ENCODE results near the gene KIF20B.

The KIF20B gene

GRCh38 chr10:89805599-89806013 lies 104.2 kb downstream of the KIF20B start:
- Histone ChIP-seq H3K27ac (no peak overlapping the region), H3K4me2 (no peak overlapping the region), H2AFZ (ENCODE audit: low read depth) (no peak overlapping the region), H3K36me3 (ENCODE audit: insufficient read depth) (no peaks in the 10 kb centered on the region), H3K4me1 (ENCODE audit: low read depth, poor library complexity, severe bottlenecking) (no peaks in the 10 kb centered on the region), H3K27me3 (ENCODE audit: insufficient read depth, low read depth) (no peaks in the 10 kb centered on the region), H3K4me3 (IDR thresholded peaks at IDR 0.05; ENCODE audit: insufficient read depth, low read depth, low read length) (no peak overlapping the region), H4K20me1 (ENCODE audit: insufficient read depth) (no peaks in the 10 kb centered on the region), H3K79me2 (ENCODE audit: insufficient read depth, low read depth) (no peaks in the 10 kb centered on the region), H3K9ac (no peak overlapping the region)
- TF ChIP-seq CTCF (conservative IDR thresholded peaks at IDR 0.05; ENCODE audit: low read depth, low read length) = no peak

DNA sequence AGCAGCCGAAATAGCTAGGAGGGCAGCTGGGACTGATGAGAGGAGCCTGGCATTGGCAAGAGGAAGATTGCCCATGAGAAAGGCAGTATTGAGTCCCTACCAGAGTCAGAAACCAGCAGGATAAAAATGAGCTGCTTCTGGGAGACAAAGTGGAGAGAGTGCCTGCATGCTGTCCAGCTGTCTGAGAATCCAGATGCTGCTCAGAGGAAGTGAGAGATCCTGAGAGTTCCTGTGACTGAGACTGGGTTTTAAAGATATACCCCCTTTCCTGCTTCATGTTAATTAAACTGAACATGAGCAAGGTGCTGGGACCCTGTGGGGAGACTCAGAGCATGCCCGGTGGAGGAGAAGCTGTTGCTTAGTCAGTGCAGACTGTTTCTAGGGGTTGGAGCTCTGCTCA lies 107.5 kb downstream of the KIF20B start:
- Histone ChIP-seq H2AFZ (ENCODE audit: low read depth) (no peak overlapping the region), H3K4me2 (no peak overlapping the region), H3K4me1 (ENCODE audit: low read depth, poor library complexity, severe bottlenecking) (no peaks in the 10 kb centered on the region), H3K9ac (no peak overlapping the region), H4K20me1 (ENCODE audit: insufficient read depth) (no peaks in the 10 kb centered on the region), H3K79me2 (ENCODE audit: insufficient read depth, low read depth) (no peaks in the 10 kb centered on the region), H3K27ac (no peak overlapping the region), H3K36me3 (ENCODE audit: insufficient read depth) (no peaks in the 10 kb centered on the region), H3K27me3 (ENCODE audit: insufficient read depth, low read depth) (no peaks in the 10 kb centered on the region), H3K4me3 (IDR thresholded peaks at IDR 0.05; ENCODE audit: insufficient read depth, low read depth, low read length) (no peak overlapping the region)
- no peak for TF ChIP-seq CTCF (conservative IDR thresholded peaks at IDR 0.05; ENCODE audit: low read depth, low read length)

DNA sequence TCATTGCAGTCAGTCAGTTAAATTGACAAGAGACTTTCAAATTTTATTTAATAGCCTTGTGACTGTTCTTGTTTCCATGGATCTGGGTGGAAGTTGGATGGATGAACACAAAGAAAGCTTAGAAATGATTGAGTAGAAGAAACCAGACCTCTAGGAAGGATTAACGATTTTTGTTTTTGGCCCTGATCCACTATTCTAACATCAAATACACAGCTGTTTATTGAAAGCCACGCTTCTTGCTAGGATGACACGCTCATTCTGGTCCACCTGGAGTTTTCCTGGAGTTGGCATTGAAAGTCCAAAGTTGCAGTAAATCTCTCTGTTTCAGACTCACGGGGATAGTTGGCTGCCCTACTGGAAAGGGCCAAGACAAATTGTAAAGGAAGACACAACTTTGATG lies 108.4 kb downstream of the KIF20B start:
- no peaks in the 10 kb centered on the region for H4K20me1 ChIP-seq (ENCODE audit: insufficient read depth)

GRCh38 chr10:89810908-89811525 lies 109.6 kb downstream of the KIF20B start:
- Histone ChIP-seq H3K27ac (no peak overlapping the region), H3K36me3 (ENCODE audit: insufficient read depth) (no peaks in the 10 kb centered on the region), H3K79me2 (ENCODE audit: insufficient read depth, low read depth) (no peaks in the 10 kb centered on the region), H3K4me1 (ENCODE audit: low read depth, poor library complexity, severe bottlenecking) (no peaks in the 10 kb centered on the region), H3K27me3 (ENCODE audit: insufficient read depth, low read depth) (no peaks in the 10 kb centered on the region), H3K4me3 (IDR thresholded peaks at IDR 0.05; ENCODE audit: insufficient read depth, low read depth, low read length) (no peak overlapping the region), H3K9ac (no peak overlapping the region), H2AFZ (ENCODE audit: low read depth) (no peak overlapping the region), H3K4me2 (no peak overlapping the region), H4K20me1 (ENCODE audit: insufficient read depth) (no peaks in the 10 kb centered on the region)
- TF ChIP-seq CTCF (conservative IDR thresholded peaks at IDR 0.05; ENCODE audit: low read depth, low read length) = no peak

More for the DNA sequence above, 108.4 kb downstream of the KIF20B start:
- Histone ChIP-seq H3K36me3 (ENCODE audit: insufficient read depth) (no peaks in the 10 kb centered on the region), H2AFZ (ENCODE audit: low read depth) (no peak overlapping the region), H3K27me3 (ENCODE audit: insufficient read depth, low read depth) (no peaks in the 10 kb centered on the region), H3K79me2 (ENCODE audit: insufficient read depth, low read depth) (no peaks in the 10 kb centered on the region), H3K9ac (no peak overlapping the region), H3K4me1 (ENCODE audit: low read depth, poor library complexity, severe bottlenecking) (no peaks in the 10 kb centered on the region), H3K27ac (no peak overlapping the region), H3K4me3 (IDR thresholded peaks at IDR 0.05; ENCODE audit: insufficient read depth, low read depth, low read length) (no peak overlapping the region), H3K4me2 (no peak overlapping the region)
- TF ChIP-seq CTCF (conservative IDR thresholded peaks at IDR 0.05; ENCODE audit: low read depth, low read length) = no peak
